Right lobe of liver (tissue), 6 donors: ENCODE measurements around the gene ARHGAP8. TPM values are rescaled to one million over a fixed set of nuclear protein-coding genes. Genes with fewer than 3 reads are reported as not detected.

Experiments
- ATAC-seq, 4 donors: fragments of 200-7000 bp; cut with Tn5 transposase; one replicate each; pipeline ENCODE4 v1.9.1; 2020; ENCODE audit warnings: mild to moderate bottlenecking in 4 of 4, moderate library complexity in 4 of 4
- DNase-seq, 3 donors: peaks; one replicate each; pipeline ENCODE4 v3.0.0-alpha.2; 2020
- H3K27ac ChIP-seq, 3 donors: fragments of 200-600 bp; one replicate each; pipeline ENCODE4 v1.8.0; 2022
- H3K27me3 ChIP-seq, 2 donors: fragments of 200-600 bp; one replicate each; pipeline ENCODE4 v1.8.0; 2022
- H3K36me3 ChIP-seq, 4 donors: fragments of 200-600 bp; sonication (generic) in 1 of 4; one replicate each; pipeline versions ENCODE4 v1.5.1 to v1.8.0; 2017 to 2022; ENCODE audit warnings: control low read depth in 1 of 4
- H3K4me1 ChIP-seq, 4 donors: fragments of 200-600 bp; sonication (generic) in 1 of 4; one replicate each; pipeline versions ENCODE4 v1.5.1 to v1.8.0; 2017 to 2022; ENCODE audit warnings: control low read depth in 1 of 4
- H3K4me3 ChIP-seq, 3 donors: fragments of 200-600 bp; one replicate each; pipeline ENCODE4 v1.8.0; 2022
- H3K9me3 ChIP-seq, 4 donors: fragments of 200-600 bp; sonication (generic) in 1 of 4; one replicate each; pipeline versions ENCODE4 v1.5.1 to v1.8.0; 2017 to 2022; ENCODE audit warnings: control low read depth in 1 of 4
- CTCF ChIP-seq, 4 donors: fragments of 200-600 bp in 3 of 4; fragments of 450-650 bp in 1 of 4; IDR thresholded peaks; one replicate each; pipeline versions ENCODE4 v1.5.1 to v1.8.0; 2016 to 2022; ENCODE audit warnings: antibody characterized with exemption in 4 of 4, mild to moderate bottlenecking in 2 of 4
- POLR2A ChIP-seq: fragments of 450-650 bp; IDR thresholded peaks from one replicate; pipeline ENCODE4 v1.6.1; 2017; ENCODE audit warnings: antibody characterized with exemption, mild to moderate bottlenecking
- WGBS: methylation state at CpG from one replicate; pipeline ENCODE4 v1.1.6; 2018; ENCODE audit warnings: low coverage, low lambda C conversion rate; ENCODE audit not compliant: insufficient coverage; ENCODE audit errors: missing lambda C conversion rate; 5-methylcytosine and 5-hydroxymethylcytosine counted together
- intact Hi-C, 2 donors: fragments of 100-400 bp; cut with DNase I; formaldehyde crosslinking; loops; one replicate each; pipeline versions ENCODE4 v1.11.2 to v1.14.1; 2022
- total RNA-seq, 6 experiments: library from RNA; depleted of rRNA in 2 of 6; stranded (reverse); fragments of >200 nt in 2 of 6; fragmentation: NEBNext Ultra II Directional in 3 of 6; extraction: Animal tissue kit (Norgen Biotek cat#: 25700) in 3 of 6; gene quantifications; one replicate each; pipeline versions ENCODE4 v1.1.0 to v1.2.4, GENCODE V29; 2016 to 2023
- donor health status: DM: no; HTN: yes; CAD: no.
- donor health status: DM: no; HTN: no; CAD: no.
- donor health status: DM: no; HTN: no; CAD: no.
- donor health status: DM: no; HTN: yes; CAD: no.
- donor health status: DM: no; HTN: yes; CAD: no.

ARHGAP8 gene
- total RNA-seq, 6 experiments from 2014 or later, result 0.49 to 1.0 (median 0.61) TPM; not detected in 1

GRCh38 chr22:44882226-44882905 lies 130.0 kb downstream of the ARHGAP8 start:
- peak in 2 of 3 donors; percentile 30 to 31 for DNase-seq
- H3K4me1 ChIP-seq, result no peaks in the 10 kb centered on the region
- H3K27ac ChIP-seq, result no peak overlapping the region
- WGBS, result no CpG with 5 or more reads among the region's 26 CpGs
- H3K36me3 ChIP-seq, result no peaks in the 10 kb centered on the region
- no peaks in the 10 kb centered on the region for H3K27me3 ChIP-seq
- no peak overlapping the region for H3K4me3 ChIP-seq
- no peaks in the 10 kb centered on the region for H3K9me3 ChIP-seq
- ATAC-seq, result no peak
- TF ChIP-seq POLR2A (no peak), CTCF (IDR thresholded peaks at IDR 0.05) (no peak)
- intact Hi-C loops, result no loop called here

GRCh38 chr22:44883011-44883421 lies 130.6 kb downstream of the ARHGAP8 start:
- Histone ChIP-seq H3K9me3 (no peaks in the 10 kb centered on the region), H3K27me3 (no peaks in the 10 kb centered on the region), H3K27ac (no peak overlapping the region), H3K36me3 (no peaks in the 10 kb centered on the region), H3K4me3 (no peak overlapping the region), H3K4me1 (no peaks in the 10 kb centered on the region)
- 93% methylated on average over 3 of the region's 12 CpGs for WGBS
- DNase-seq (peak in 2 of 3 donors; percentile 23 to 31), ATAC-seq (no peak)
- TF ChIP-seq CTCF (IDR thresholded peaks at IDR 0.05) (no peak), POLR2A (no peak)
- intact Hi-C loops, result no loop called here

GRCh38 chr22:44884562-44884961 lies 132.2 kb downstream of the ARHGAP8 start:
- no peak overlapping the region for H3K4me3 ChIP-seq
- intact Hi-C loops, result no loop called here
- H3K27me3 ChIP-seq, result no peaks in the 10 kb centered on the region
- no peaks in the 10 kb centered on the region for H3K9me3 ChIP-seq
- H3K4me1 ChIP-seq, result no peaks in the 10 kb centered on the region
- ATAC-seq (no peak), DNase-seq (no peak)
- whole genome bisulfite sequencing, result 69% methylated on average over 1 of the region's 1 CpG
- H3K36me3 ChIP-seq, result no peaks in the 10 kb centered on the region
- no peak overlapping the region for H3K27ac ChIP-seq
- no peak for TF ChIP-seq POLR2A
- no peak for TF ChIP-seq CTCF (IDR thresholded peaks at IDR 0.05)

GRCh38 chr22:44884968-44885805 lies 132.8 kb downstream of the ARHGAP8 start:
- ATAC-seq (no peak), DNase-seq (peak in 2 of 3 donors; percentile 33 to 46)
- H3K27ac ChIP-seq, result no peak overlapping the region
- no peak overlapping the region for H3K4me3 ChIP-seq
- no peaks in the 10 kb centered on the region for H3K4me1 ChIP-seq
- no peaks in the 10 kb centered on the region for H3K36me3 ChIP-seq
- intact Hi-C loops, result no loop called here
- TF ChIP-seq POLR2A (no peak), CTCF (IDR thresholded peaks at IDR 0.05) (no peak)
- WGBS, result 60% methylated on average over 12 of the region's 18 CpGs
- no peaks in the 10 kb centered on the region for H3K27me3 ChIP-seq
- no peaks in the 10 kb centered on the region for H3K9me3 ChIP-seq
